ENCODE data around the gene PHF14.
A peak's percentile ranks its signal among the peaks of the same experiment; 100 is the strongest.

PHF14 gene

DNA sequence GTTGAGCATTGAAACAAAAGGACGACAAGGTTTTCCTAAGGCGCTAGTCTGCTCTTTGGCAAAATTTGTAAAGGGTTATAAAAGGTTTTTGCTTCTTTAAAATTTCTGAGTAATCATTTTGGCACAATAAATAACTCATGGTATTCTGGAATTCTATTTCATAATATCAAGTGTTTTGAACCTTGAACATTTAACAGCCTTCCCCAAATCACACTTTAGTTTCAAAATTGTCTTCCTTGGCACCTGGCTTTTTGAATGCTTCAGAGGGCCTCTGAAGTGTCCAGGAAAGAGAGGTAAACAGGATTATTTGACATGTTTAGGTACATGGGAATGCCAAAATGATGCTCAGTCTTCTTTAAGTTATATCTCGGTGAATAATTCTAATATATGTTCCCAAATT, 220.8 kb downstream of the PHF14 start:
- Histone ChIP-seq H3K9me3 (ENCODE audit: low read length) (no peaks in the 10 kb centered on the region), H3K4me1 (ENCODE audit: insufficient read depth, low read length) (no peaks in the 10 kb centered on the region), H3K27me3 (ENCODE audit: insufficient read depth, low read length) (no peaks in the 10 kb centered on the region), H2AFZ (ENCODE audit: low read depth, low read length) (no peak overlapping the region), H3K36me3 (ENCODE audit: insufficient read depth, low read length) (no peaks in the 10 kb centered on the region), H3K4me3 (ENCODE audit: low read length) (no peak overlapping the region)

DNA sequence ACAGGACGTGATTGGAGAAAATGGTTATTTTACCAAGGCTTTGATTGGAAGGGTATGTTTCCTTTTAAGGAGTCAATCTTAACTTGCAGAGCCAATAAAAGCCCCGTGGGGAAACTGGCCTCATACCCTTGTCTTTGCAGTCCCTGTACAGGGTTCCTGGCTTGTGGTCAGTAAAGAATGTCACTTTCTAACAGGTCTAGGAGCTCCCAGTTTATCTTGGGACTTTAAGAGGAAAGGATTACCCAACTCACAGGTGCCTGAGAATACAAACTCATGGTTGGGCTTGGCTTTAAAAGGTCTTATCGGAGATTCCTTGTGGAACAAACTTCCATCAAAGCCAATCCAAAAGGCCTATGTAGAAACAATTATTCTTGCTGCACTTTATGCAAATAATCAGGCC, 221.8 kb downstream of the PHF14 start:
- no peaks in the 10 kb centered on the region for H3K9me3 ChIP-seq (ENCODE audit: low read length)
- H3K36me3 ChIP-seq (ENCODE audit: insufficient read depth, low read length) = no peaks in the 10 kb centered on the region
- no peaks in the 10 kb centered on the region for H3K27me3 ChIP-seq (ENCODE audit: insufficient read depth, low read length)
- no peak overlapping the region for H2AFZ ChIP-seq (ENCODE audit: low read depth, low read length)
- no peaks in the 10 kb centered on the region for H3K4me1 ChIP-seq (ENCODE audit: insufficient read depth, low read length)
- H3K4me3 ChIP-seq (ENCODE audit: low read length) = no peak overlapping the region

DNA sequence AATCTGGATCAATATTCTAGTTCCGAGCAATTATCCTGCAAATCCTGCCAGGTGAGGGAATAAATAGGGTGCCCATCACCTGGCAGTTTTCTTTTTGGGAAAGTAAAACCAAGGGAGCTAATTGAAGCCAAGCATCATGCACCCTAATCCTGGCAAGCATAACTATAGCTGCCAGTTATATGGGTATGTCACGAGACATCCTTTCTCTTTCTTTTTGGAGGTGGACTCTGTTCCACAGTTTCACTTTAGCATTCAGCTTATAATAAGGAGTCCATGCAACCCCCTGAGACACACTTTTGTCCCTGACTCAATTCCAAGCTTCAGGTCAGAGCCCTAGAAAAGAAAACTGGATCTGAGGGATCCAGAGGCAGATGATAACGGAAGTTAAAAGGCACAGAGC, 222.5 kb downstream of the PHF14 start:
- Histone ChIP-seq H2AFZ (ENCODE audit: low read depth, low read length) (no peak overlapping the region), H3K27me3 (ENCODE audit: insufficient read depth, low read length) (no peaks in the 10 kb centered on the region), H3K9me3 (ENCODE audit: low read length) (no peaks in the 10 kb centered on the region), H3K4me3 (ENCODE audit: low read length) (no peak overlapping the region), H3K4me1 (ENCODE audit: insufficient read depth, low read length) (no peaks in the 10 kb centered on the region), H3K36me3 (ENCODE audit: insufficient read depth, low read length) (no peaks in the 10 kb centered on the region)

DNA sequence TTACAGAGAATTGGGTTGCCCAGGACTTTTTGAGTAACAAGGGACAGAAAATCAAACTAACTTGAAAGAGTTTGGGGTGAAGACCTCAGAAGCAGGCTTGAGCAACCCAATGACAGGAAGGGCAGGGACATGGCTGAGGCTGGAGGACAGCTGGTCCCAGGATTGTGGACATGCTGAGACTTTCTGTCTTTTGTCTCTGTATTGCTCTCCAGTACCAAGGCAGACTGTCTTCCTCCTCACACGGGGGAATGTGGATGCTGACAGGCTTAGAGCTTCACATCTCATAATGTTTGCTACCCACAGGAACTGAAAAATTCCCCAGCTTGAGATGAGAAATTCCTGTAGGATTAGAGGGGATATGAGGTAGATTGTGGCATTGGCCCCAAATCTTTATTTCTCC, 229.6 kb downstream of the PHF14 start:
- no peaks in the 10 kb centered on the region for H3K36me3 ChIP-seq (ENCODE audit: insufficient read depth, low read length)
- no peaks in the 10 kb centered on the region for H3K4me1 ChIP-seq (ENCODE audit: insufficient read depth, low read length)

DNA sequence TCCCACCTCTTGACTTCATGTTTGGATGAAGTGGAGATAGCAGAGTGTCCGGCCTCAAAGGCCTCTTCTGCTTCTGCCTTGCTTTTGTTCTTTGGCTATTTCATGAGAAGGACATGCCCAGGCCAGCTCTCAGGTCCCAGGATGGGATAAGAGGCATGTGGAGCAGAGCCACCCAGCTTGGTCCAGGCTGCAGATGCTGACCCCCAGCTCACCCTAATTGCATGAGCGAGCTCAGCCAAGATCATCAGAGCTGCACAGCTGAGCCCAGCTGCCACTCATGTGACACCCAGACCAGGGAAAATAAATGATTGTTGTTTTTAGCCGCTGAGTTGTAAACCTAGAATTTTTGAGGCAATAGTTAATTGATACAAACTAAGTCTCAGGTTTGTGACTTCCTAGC, 230.0 kb downstream of the PHF14 start:
- Histone ChIP-seq H2AFZ (ENCODE audit: low read depth, low read length) (no peak overlapping the region), H3K36me3 (ENCODE audit: insufficient read depth, low read length) (no peaks in the 10 kb centered on the region), H3K4me1 (ENCODE audit: insufficient read depth, low read length) (no peaks in the 10 kb centered on the region), H3K9me3 (ENCODE audit: low read length) (no peaks in the 10 kb centered on the region), H3K4me3 (ENCODE audit: low read length) (no peak overlapping the region), H3K27me3 (ENCODE audit: insufficient read depth, low read length) (no peaks in the 10 kb centered on the region)

More for the DNA sequence above, 229.6 kb downstream of the PHF14 start:
- Histone ChIP-seq H3K27me3 (ENCODE audit: insufficient read depth, low read length) (no peaks in the 10 kb centered on the region), H2AFZ (ENCODE audit: low read depth, low read length) (no peak overlapping the region), H3K9me3 (ENCODE audit: low read length) (no peaks in the 10 kb centered on the region), H3K4me3 (ENCODE audit: low read length) (no peak overlapping the region)

DNA sequence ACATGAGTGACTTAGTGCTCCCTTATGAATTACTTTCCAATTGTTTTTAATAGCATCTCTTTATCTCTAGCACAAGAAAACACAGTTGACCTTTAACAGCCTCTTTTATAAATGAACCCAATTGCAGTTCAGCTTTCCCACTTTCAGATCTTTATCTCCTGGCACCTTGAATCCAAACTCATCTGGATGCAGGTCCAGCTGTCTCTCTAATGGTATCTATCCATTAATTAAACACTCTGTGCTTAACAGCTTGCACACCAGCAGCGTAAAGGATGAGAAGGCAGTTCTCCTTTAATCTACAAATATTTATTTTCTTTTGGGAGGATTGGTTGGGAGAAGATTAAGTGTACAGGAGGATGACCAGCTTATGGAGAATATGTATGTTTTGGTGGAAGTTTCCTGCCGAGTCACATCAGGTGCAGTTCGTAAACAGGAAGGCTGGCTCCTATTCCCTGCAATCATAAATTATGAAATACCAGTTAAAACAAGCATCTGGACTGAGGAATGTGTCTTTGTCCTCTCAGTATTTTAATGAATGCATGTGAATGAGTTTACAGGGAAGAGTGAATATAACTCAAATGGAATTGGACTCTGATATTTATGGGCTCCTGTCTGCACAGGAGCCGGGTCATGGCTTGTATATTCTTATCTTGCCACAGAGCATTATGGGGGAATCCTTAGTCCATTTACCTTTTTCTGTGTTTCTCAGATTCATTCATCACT, 232.7 kb downstream of the PHF14 start:
- no peaks in the 10 kb centered on the region for H3K27me3 ChIP-seq (ENCODE audit: insufficient read depth, low read length)
- H3K4me1 ChIP-seq (ENCODE audit: insufficient read depth, low read length) = no peaks in the 10 kb centered on the region
- no peaks in the 10 kb centered on the region for H3K36me3 ChIP-seq (ENCODE audit: insufficient read depth, low read length)
- no peak overlapping the region for H2AFZ ChIP-seq (ENCODE audit: low read depth, low read length)
- H3K4me3 ChIP-seq (ENCODE audit: low read length) = no peak overlapping the region
- H3K9me3 ChIP-seq (ENCODE audit: low read length) = no peaks in the 10 kb centered on the region

DNA sequence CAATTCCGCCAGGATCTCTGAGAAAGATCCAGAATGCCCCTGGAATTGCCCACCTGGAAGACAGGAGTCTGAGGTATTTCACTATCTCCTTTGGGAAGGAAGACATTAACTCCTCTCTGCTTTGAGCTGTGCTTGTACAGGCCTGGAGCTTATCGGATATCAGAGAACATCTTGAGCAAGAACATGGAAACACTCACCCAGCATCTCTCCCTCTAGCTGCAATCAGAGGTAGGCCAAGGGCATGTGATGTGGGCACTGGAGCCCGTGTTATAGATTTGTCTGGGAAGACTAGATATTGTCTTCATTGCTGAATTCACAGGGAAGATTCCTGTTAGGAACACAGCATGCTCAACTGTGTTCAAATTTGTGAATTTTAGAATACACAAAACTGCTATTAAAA, 233.9 kb downstream of the PHF14 start:
- Histone ChIP-seq H3K4me1 (ENCODE audit: insufficient read depth, low read length) (no peaks in the 10 kb centered on the region), H3K27me3 (ENCODE audit: insufficient read depth, low read length) (no peaks in the 10 kb centered on the region), H2AFZ (ENCODE audit: low read depth, low read length) (no peak overlapping the region), H3K36me3 (ENCODE audit: insufficient read depth, low read length) (no peaks in the 10 kb centered on the region), H3K4me3 (ENCODE audit: low read length) (no peak overlapping the region), H3K9me3 (ENCODE audit: low read length) (no peaks in the 10 kb centered on the region)

DNA sequence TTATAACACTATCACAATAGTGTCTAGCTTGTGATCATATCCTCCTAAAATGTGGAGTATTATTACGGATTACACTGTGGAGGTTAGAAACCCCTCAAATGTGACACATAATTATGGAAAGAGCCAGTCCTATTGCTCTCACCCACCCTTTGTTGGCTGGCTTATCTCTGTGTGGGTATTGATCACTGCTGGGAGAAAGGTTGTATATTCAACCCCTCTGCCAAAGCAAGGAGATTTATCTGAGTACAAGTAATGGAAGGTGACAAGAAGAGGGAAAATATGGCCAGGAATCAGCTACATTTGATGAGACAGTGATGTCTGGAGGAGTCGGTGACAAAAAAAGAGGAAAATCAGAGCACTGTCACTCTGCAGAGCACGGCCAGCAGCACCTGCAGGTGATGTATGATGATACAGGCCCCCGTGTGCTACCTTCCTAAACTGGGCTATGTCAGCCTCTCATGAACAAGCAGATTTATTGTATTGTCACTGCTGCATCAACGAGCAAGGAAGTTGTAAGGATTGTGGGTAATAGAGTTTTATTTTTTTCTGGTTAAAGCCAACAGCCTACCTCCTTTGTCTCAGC, 235.3 kb downstream of the PHF14 start:
- no peak overlapping the region for H2AFZ ChIP-seq (ENCODE audit: low read depth, low read length)
- H3K4me1 ChIP-seq (ENCODE audit: insufficient read depth, low read length) = no peaks in the 10 kb centered on the region
- no peak overlapping the region for H3K4me3 ChIP-seq (ENCODE audit: low read length)
- no peaks in the 10 kb centered on the region for H3K27me3 ChIP-seq (ENCODE audit: insufficient read depth, low read length)
- H3K36me3 ChIP-seq (ENCODE audit: insufficient read depth, low read length) = no peaks in the 10 kb centered on the region
- H3K9me3 ChIP-seq (ENCODE audit: low read length) = no peaks in the 10 kb centered on the region

DNA sequence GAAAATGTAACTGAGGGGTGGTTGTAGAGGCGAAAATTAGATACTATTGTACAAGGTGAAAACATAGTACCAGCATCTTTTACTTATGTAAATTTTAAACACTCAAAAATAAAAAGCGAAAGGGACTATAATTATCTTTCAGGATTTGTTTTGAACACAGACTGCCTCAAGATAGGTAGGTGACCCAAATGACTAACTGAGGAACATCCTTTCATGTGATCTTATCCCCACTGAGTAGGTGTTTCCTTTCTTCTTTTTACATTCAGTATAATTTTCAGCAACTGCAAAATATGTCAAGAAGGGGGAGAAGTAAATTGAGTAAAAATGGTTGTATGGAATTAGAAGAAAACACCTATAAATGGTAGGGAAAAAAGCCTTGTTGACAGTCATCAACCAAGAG, 236.7 kb downstream of the PHF14 start:
- Histone ChIP-seq H3K36me3 (ENCODE audit: insufficient read depth, low read length) (no peaks in the 10 kb centered on the region), H3K9me3 (ENCODE audit: low read length) (no peaks in the 10 kb centered on the region), H2AFZ (ENCODE audit: low read depth, low read length) (no peak overlapping the region), H3K27me3 (ENCODE audit: insufficient read depth, low read length) (no peaks in the 10 kb centered on the region), H3K4me1 (ENCODE audit: insufficient read depth, low read length) (no peaks in the 10 kb centered on the region), H3K4me3 (ENCODE audit: low read length) (no peak overlapping the region)

DNA sequence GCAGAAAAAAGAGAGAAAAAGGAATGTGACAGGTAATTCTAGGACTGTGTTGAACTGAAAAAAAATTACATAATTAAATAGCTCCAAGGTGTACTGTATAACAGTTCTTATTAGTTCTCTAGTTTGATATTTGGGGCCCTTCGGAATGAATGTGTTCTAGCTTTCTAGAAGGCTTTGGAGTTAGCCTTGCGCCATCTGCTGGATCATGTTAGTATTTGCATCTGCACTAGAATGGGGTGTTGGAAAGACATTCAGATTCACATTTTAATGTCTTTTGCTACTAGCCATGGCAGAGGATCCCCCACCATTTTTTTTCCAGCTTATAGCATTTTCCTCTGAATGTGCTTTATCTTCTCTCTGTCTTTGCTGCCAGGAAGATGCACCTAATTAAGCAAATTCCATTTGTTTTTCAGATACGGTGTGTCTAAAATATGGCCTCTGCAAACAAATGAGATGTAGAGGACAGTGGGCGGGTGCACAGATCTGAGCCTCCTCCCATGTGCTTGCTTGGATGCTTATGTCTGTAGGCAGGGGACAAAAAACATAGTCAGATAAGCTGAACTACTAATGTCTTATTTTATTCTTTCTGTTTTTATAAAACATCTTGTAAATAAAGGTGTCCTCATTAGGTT, 238.5 kb downstream of the PHF14 start:
- H3K4me3 ChIP-seq (ENCODE audit: low read length) = no peak overlapping the region
- H3K4me1 ChIP-seq (ENCODE audit: insufficient read depth, low read length) = no peaks in the 10 kb centered on the region
- H3K9me3 ChIP-seq (ENCODE audit: low read length) = no peaks in the 10 kb centered on the region
- H3K36me3 ChIP-seq (ENCODE audit: insufficient read depth, low read length) = no peaks in the 10 kb centered on the region
- peak overlapping the region; percentile 26 for H2AFZ ChIP-seq (ENCODE audit: low read depth, low read length)
- H3K27me3 ChIP-seq (ENCODE audit: insufficient read depth, low read length) = no peaks in the 10 kb centered on the region

DNA sequence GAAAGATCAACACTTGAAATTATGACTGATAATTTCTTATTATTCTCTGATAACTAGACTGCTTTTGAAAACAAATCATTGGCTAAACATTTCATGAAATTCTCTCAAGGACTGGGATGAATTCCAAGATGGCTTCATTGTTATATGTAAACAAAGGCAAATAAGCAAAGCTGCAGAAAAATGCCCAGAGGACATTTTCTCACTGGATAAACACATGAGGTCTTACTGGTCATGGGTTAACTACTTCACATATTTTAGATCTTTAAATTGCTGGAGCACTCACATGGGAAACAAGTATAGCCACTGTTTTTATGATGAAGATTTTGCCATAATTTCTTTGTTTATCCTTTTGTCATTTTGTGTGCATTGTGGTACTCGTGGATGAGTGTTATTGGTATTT, 239.1 kb downstream of the PHF14 start:
- H3K4me1 ChIP-seq (ENCODE audit: insufficient read depth, low read length) = no peaks in the 10 kb centered on the region
- H3K4me3 ChIP-seq (ENCODE audit: low read length) = no peak overlapping the region
- peak overlapping the region; percentile 26 for H2AFZ ChIP-seq (ENCODE audit: low read depth, low read length)
- no peaks in the 10 kb centered on the region for H3K36me3 ChIP-seq (ENCODE audit: insufficient read depth, low read length)
- no peaks in the 10 kb centered on the region for H3K27me3 ChIP-seq (ENCODE audit: insufficient read depth, low read length)
- no peaks in the 10 kb centered on the region for H3K9me3 ChIP-seq (ENCODE audit: low read length)

DNA sequence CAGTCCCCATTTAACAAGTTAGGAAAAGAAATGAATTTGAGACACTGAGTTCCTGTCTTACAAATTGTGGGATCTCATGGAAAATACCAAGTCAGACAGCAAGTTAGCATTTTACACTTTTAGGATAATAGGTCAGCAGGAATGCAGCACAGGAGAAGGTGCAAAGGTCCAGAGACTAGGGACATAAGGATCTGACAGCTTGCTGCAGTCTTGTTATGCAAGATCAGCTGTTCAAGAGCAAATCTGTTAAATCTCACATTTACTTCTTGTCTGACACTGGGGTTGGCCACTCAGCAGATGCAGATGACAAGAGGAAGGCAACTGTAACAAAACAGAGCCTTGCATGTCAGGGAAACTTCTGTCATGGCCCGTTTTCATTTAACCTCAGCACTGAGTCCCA, 239.6 kb downstream of the PHF14 start:
- Histone ChIP-seq H3K36me3 (ENCODE audit: insufficient read depth, low read length) (no peaks in the 10 kb centered on the region), H3K4me3 (ENCODE audit: low read length) (no peak overlapping the region), H2AFZ (ENCODE audit: low read depth, low read length) (no peak overlapping the region), H3K27me3 (ENCODE audit: insufficient read depth, low read length) (no peaks in the 10 kb centered on the region), H3K9me3 (ENCODE audit: low read length) (no peaks in the 10 kb centered on the region), H3K4me1 (ENCODE audit: insufficient read depth, low read length) (no peaks in the 10 kb centered on the region)

DNA sequence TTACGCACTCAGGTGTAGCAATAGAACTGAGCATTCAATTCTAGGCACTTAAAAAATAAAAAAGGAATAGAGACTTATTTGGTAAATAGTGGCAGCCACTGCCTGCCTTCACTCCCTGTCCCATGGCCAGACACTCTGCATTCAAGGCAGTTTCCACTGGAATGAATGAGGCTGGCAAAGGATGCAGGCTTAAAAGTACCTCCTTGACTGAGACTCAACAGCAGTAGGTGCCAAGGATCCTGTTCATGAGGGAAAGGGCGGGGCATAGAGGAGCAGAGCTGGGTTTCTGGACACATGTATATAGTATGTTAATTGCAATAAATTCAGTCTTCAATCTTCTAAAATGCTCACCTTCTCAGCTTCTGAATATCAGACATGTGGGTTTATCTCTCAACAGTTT, 242.6 kb downstream of the PHF14 start:
- Histone ChIP-seq H3K27me3 (ENCODE audit: insufficient read depth, low read length) (no peaks in the 10 kb centered on the region), H3K9me3 (ENCODE audit: low read length) (no peaks in the 10 kb centered on the region), H3K4me3 (ENCODE audit: low read length) (no peak overlapping the region), H3K36me3 (ENCODE audit: insufficient read depth, low read length) (no peaks in the 10 kb centered on the region), H3K4me1 (ENCODE audit: insufficient read depth, low read length) (no peaks in the 10 kb centered on the region), H2AFZ (ENCODE audit: low read depth, low read length) (no peak overlapping the region)
